HG03558 (cell line): ENCODE data around the gene RBM19.
"Not testable (repeated sequence)": the region's sequence is repeated elsewhere in the genome, so short reads cannot be mapped to it uniquely, and the experiment has no call there.

Source experiments
- ATAC-seq: cut with Tn5 transposase; IDR thresholded peaks from one replicate; pipeline ENCODE4 v1.9.1; 2021; ENCODE audit warnings: moderate number of reproducible peaks; ENCODE audit not compliant: unreplicated experiment; ENCODE audit errors: extremely low read depth

Gene RBM19

DNA sequence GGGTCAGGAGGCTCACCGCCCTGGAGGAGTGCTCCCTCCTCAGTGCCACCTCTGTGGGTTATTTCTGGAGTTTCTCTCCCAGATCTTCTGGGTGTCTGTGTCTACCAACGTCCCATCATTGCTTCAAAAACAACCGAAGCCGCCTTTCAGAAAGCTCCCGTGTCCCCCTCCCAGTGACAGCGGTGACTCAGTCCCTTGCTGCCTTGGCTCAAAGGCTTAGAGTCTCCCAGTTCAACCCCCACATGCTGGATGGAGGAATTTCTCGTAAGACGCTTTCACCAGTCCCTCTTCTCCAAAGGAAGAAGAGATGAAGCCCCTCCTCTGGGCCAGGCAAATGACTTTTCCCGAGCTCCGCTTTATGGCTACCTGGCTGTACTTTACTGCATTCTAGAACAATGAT lies 146.6 kb downstream of the RBM19 start:
- ATAC-seq: no peak

DNA sequence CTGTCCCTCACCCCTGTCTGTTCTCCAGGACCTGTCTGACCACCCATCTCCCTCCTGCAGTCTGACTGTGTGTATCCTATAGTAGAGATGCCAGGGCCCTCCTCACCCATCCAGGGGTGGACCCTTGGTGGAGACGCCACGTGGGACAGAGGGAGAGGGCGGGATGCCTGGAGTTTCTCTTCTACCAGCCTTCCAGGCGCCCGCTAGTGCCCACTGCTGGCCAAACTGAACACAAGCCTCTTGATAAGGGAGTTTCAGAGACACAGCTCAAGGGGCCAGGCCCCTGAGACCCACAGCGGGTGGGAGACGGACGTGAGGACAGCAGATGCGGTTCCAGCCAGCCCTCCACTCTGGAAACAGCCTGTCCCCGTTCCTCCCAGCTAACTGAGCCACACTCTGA lies 147.3 kb downstream of the RBM19 start:
- no peak for ATAC-seq

DNA sequence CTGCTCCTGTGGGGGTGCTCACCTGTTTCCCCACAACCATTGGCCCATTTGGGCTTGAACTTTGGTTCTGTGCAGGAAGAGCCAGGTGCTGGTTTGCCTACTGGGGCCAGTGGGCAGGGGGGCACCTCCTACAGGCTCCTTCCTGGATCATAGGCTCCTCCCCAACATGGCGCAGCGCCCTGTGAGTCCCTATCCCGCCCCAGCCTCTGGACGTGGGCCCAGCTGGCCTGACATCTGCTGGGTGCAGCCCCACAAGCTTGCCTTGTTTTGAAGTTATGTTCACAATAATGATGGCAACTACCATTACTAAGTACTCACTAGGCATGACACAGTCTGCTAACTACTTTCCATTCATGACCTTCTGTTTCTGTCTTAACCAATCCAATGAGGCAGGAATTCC lies 147.8 kb downstream of the RBM19 start:
- no peak for ATAC-seq

DNA sequence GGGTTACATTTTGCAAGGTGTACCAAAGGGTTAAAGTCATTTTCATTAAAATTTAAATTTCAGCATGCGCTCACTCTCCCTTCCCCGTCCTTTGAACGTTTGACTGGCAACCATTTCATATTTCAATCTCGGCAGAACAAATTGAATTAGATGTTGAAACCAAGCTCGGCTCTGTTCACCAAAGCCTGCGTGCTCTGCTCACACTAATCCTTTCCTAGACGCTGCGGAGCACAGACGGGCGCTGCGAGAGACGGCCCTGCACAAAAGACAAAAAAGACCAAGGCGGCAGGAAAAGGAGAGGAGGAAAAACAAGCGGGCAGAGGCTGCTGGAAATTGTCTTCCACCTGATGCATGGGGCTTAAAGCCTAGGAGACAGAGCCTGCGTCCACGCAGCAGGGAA lies 149.3 kb downstream of the RBM19 start:
- ATAC-seq: no peak

DNA sequence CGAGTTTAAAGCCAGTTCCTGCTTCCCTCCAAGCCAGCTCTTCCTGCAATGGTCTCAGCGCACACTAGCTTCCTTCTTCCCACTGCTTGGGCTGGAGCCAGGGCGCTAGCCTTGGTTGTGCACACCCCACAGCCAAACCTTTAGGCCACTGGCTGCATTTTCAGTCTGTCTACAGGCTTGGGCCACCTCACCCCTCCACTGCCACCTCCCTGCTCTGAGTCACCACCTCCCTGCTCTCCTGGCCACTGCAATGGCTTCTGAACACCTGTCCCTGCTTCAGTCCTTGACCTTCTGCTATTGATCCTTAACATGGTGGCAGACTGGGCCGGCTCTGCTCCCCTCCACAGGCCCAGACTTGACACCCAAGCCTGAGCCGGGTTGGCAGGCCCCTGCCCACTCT lies 151.1 kb downstream of the RBM19 start:
- ATAC-seq: no peak

DNA sequence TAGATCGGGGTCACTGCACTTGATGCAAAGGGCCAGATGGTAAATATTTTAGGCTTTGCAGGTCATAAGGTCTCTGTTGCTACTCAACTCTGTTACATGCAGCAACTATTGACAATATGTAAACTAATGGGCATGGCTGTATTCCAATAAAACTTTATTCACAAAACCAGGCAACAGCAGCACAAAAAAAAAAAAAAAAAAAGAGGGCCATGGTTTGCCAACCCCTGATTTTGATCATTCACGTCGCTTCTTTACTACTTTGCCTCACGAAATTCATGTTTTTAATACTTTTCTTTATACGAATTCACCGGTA lies 152.9 kb downstream of the RBM19 start:
- ATAC-seq: no peak

DNA sequence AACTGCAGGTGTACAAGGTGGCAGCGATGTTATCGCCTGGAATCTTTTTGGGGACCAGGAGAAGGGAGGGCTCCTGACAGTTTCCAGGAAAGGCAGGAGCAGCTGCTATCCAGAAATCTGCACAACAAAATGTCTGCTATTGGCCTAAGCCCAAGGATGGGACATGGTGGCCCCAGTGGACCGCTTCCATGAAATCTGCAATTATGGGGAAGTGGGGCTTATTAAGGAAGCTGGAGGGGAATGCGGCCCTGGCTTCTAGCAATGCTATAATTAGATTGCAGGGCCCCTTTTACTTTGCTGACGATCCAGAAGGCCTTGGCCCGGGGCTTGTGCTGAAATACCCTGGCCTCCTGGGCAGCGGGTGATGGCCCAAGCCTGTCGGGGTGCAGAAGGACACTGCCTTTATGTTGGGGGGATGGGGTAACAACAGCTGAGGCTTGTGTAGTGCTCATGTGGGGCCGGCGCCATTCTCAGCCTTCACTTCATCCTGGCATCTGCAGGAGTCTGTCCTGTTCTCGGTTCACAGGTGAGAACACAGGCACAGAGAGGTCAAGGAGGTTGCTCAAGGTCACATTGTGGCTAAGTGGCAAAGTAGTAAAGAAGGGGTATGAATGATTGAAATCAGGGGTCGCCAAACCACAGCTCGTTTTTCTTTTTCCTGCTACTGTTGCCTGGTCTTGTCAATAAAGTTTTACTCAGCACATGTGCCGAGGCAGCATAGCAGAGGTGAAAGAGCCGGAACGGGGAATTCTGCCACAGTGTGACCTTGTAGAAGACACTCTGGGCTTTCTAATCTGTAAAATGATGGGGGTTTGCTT lies 153.5 kb downstream of the RBM19 start:
- no peak for ATAC-seq

DNA sequence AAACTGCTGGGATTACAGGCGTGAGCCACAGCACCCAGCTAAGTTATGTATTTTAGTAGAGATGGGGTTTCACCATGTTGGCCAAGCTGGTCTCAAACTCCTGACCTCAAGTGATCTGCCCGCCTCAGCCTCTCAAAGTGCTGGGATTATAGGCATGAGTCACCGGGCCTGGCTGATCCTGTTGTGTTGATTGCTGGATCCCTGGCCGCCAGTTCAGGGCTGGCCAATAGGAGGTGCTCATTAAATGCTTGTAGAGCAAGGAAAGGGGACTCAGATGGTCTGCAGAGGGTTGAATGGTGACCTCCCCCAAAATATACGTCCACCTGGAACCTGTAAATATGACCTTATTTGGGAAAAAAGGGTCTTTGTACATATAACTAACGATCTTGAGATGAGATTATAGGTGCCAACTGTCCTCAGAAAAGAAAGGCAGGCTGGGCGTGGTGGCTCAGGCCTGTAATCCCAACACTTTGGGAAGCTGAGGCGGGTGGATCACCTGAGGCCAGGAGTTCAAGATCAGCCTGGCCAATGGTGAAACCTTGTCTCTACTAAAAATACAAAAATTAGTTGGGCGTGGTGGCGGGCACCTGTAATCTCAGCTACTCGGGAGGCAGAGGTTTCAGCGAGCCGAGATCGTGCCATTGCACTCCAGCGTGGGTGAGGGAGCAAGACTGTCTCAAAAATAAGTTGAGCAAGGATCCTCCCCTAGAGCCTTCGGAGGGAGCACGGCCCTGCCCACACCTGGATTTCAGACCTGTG lies 156.5 kb downstream of the RBM19 start:
- not testable (repeated sequence) for ATAC-seq

DNA sequence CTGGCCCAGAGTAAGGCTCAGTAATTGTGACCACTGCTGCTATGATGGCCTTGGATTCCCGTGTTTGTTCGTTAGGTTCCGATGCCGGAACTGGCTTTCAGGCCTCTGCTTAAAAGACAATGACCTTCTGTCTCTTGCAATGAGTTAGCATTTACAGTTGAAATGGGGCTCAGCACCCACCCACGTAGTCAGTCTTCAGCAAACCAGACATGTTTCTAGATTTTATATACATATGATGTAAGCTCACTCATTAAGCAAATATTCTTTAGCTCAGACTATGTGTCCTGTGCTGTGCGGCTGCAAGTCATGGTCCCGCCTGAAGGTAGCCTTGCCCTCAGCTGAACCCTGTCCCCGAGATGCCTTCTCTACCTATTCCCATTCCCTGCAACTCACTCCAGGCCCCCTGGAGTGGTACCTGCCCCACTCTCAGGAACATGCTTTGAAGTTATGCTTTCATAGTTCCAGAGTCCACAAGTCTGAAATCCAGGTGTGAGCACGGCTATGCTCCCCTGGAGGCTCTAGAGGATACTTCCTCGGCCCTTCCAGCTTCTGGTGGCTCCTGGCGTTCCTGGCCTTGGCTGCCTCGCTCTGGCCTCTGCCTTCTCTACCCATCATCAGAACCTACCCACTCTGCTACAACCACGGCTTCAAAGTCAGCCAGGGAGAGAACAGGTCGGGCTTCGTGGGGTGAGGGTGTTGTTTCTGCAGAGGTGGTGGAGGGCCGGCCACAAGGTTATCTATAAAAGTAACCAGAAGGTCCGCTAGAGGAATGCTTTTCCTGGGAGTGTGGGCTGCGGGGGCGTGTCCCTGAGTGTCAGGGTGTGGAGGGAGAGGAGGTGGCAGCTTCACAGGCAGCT lies 157.8 kb downstream of the RBM19 start:
- no peak for ATAC-seq

DNA sequence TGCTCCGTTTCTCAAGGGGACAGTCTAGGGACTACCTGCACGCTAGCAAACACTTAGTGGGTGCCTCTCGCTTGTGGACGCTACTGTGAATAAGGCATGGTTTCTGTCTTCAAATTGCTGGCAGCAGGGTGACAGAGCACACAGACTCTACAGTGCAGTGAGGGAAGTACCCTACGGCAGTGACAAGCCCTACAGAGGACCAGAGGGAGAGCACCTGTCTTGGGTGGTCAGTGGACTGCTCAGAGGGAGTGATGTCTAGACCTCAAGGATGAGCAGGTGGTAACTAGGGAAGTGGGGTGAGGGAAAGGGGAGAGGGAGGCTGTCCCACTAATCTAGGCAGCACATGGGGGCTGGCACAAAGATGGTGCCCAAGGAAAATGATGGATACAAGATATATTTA lies 160.5 kb downstream of the RBM19 start:
- no peak for ATAC-seq

DNA sequence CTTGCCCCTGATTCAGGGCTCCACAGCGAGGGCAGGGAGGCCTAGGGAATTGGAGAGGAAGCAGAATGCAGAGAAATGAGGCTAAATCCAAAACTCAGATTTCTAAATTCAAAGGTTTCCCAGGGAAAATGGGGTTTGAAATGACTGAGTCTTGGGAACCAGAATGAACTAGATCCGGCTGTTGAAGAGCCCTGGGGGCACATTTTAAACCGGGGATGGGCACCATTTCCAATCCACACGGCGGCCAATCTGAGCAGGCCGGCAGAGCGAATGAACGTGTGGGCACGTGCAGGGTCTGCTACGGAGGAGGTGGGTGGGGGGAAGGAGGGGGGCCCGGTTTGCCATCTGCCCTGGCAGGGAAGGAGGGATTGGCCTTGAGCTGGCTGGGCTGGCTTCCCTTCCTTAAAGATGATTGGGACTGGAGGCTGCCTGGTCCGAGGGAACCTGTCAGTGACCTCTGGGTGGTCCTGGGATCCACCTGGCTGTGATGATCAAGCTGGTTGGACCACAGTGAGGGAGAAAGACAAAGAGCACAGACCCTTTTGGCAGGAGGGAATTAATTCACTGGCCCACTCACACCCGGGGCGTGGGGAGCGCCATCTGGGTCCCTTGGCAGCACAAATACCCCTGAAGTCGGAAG lies 161.0 kb downstream of the RBM19 start:
- no peak for ATAC-seq

DNA sequence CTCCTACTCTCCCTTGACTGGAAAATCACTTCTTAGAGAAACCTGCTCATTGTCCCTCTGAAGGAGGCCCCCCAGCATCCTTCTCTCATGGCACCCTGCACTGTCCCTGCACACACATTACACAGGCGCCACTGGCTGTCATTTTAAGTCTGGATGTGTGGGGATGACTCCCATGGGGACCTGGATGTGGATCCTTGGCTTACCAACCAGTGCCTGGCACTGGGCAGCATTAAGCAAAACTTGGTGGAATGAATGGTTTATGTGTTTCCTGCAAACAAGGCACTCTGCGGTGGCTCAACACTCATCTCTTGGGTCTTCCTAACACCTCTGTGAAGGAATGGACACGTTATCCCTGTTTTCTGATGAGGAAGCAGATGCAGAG lies 162.4 kb downstream of the RBM19 start:
- no peak for ATAC-seq

DNA sequence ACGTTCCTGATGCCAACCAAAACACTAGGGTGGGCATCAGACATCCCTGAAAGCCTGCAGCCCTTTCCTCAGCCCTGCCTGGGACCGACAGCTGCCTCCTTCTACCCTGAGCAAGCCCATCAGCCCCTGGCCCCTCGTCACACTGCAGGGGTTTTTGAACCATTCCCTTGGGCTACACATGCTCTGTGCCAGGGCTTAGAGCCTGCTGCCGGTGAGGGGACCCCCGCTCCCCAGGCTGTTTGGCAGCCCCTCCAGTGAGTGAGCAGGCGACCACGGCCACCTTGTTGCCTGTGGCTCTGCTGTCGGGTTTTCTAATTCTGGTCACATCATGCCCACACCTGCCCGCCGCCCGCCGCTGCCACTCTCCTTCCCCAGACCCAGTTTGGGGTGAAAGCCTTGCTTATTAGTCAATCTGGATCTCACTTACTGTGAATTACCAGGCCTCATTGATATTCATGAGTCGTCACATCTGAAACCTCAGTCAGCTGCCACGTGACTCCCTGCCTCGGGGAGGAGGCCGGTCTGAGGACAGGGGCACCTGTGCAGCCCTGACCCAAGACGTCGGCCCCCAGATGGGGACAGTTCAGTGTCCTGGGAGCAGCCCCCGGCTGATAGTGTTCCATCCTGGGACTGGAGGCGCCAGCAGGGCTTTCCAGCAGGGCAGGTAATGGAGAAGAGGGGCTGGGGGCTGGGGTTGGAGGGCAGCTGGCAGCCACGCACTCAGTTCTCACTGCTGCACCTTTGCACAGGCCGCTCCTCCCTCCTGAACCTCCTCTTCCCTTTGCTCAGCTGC lies 163.0 kb downstream of the RBM19 start:
- no peak for ATAC-seq

DNA sequence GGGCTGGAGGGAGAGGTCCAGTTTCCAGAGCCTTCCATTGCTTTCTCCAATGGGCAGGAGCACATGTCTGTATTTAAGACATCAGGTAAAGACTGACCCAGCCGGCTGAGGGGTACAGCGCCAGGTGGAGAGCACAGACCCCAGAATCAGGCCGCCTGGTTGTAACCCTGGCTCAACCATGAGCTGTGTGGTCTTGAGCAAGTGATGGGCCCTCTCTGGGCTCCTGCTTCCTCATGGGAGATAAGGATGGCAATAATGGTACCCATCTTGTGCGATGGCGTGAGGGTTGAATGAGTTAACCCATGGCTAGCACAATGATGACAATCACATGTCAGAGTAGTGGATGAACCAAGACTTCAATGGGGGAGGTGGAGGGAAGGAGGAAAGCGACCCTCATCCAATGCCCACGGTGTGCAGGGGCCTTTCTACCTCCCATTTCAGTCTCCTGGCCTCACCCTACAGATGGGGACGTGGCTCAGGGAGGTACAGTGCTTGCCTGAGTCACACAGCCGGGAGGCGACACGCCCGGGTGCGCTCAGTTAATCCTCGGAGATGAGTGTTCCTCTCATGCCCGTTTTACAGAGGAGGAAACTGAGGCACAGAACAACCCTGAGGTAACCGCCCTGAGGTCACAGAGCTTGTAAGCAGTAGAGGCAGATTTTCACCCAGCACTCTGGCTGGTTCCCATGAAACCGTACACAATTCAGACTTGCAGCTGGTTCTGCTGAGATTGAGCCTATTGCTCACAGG lies 163.9 kb downstream of the RBM19 start:
- ATAC-seq: no peak

DNA sequence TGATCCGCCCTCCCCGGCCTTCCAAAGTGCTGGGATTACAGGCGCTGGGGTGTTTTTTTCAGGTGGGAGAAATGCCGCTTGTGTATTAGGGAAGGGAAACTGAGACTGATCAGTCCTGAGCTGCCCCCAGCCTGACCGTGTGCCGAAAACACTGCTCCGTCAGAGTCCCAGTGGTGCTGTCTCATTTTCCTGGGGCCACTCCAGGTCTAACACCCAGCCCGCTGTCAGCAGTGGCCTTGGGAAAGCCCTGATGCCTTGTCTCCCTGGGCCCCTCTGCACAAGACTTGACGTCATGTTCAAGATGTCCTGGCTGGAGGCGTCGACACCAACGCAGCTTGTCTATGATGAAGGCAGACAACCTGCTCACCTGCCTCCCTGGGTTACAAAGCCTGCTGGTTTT lies 165.9 kb downstream of the RBM19 start:
- ATAC-seq: no peak

DNA sequence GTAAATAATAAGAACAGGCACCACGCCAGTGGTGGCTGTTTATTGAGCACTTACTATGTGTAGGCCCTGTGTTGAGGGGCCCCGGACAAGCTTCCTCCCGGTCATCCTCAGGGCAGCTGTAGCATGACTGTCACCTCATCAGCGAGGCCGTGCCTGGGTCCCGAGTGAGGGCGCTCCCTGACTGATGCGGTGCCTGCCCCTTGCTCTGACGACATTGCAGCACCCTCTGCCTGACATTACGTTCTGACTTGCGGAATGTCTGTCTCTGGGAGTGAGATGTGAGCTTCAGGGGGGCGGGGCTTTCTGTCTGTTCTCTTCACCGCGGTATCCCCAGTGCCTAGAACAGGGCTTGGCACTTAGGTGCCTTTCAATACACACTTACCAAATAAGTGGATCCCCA lies 167.6 kb downstream of the RBM19 start:
- no peak for ATAC-seq

DNA sequence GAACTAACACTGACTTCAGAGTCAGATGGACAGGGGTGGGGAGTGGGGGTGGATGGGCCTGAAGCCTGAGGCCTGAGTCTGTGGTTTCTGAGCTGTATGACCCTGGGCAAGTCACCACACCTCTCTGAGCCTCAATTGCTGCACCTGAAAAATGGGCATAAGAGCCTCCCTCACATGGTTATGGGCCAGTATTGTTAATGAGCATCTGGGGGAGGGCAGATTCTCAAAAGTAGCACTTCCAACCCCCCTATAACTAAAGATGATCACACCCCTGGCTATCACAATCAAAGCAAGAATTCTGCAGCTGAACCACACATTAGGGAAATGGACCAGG lies 168.6 kb downstream of the RBM19 start:
- no peak for ATAC-seq

DNA sequence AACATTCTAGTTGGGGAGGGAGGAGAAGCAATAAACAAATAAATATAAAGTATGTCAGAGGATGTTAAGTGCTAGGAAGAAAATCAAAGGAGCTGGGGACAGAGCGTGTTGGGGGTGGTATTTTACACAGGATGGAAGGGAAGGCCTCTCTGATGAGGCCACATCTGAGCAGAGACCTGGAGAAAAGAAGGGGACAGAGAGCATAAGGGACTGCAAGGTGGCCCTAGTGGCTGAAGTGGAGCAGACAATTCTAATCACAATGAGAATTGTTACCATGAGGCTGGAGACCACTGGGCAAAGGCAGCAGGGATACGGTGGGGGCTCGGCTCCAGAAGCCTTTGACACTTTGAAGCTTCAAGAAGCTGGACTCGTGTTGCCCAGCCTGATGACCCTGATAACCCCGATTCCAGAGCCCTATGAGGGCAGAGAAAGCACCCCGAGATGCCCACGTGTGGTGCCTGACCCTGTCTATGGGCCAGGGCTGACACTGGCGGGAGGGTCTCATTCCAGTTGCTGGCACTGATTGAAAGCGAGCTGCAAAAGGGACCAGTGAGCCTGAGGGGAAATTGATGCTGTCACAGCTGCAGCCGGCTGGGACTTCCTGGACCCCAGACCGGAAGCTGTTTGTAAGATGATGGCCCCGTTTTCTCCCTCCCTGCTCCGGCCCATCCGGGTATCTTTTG lies 169.1 kb downstream of the RBM19 start:
- ATAC-seq: no peak
